GM18858 (cell line): ENCODE results near the gene GAL3ST1.
"Not testable (repeated sequence)": the region's sequence is repeated elsewhere in the genome, so short reads cannot be mapped to it uniquely, and the experiment has no call there.

Experiments used
- ATAC-seq: cut with Tn5 transposase; IDR thresholded peaks from one replicate; pipeline ENCODE4 v1.9.1; 2021; ENCODE audit not compliant: unreplicated experiment

The GAL3ST1 gene

DNA sequence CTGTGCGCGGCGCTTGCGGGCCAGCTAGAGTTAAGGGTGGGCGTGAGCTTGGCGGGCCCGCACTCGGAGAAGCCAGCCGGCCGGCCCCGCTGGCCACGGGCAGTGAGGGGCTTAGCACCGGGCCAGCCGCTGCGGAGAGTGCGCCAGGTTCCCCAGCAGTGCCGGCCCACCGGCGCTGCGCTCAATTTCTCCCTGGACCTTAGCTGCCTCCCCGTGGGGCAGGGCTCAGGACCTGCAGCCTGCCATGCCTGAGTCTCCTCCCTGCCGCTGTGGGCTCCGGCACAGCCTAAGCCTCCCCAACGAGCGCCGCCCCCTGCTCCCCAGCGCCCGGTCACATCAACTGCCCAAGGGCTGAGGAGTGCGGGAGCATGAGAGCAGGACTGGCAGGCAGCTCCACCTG is 22.4 kb upstream of the GAL3ST1 start:
- no peak for ATAC-seq

DNA sequence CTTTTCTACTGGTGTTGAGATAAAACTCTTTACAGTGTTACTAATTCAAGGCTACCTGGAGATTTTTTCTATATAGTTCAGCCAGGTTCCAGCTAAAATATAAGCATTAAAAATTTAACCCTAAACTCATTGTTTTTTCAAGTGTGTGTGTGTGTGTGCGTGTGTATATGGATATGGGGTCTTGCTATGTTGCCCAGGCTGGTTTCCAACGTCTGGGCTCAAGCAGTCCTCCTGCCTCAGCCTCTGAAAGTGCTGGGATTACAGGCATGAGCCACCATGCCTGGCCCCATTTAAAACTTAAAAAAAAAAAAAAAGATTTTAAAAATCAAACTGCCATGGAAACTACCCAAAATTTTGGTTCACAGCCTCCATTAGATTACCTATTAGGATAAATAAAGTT is 21.7 kb upstream of the GAL3ST1 start:
- ATAC-seq, result no peak

DNA sequence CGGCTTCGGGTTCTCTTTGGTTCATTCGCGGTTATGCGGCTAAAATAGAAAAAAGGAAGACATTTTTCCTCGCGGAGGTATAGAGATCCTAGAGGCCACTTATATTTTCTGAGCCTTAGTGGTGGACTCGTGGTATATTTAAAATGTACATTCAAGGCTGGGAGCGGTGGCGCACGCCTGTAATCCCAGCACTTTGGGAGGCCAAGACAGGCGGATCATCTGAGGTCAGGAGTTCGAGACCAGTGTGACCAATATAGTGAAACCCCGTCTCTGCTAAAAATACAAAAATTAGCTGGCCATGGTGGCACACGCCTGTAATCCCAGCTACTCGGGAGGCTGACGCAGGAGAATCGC is 17.9 kb upstream of the GAL3ST1 start:
- ATAC-seq, result not testable (repeated sequence)

DNA sequence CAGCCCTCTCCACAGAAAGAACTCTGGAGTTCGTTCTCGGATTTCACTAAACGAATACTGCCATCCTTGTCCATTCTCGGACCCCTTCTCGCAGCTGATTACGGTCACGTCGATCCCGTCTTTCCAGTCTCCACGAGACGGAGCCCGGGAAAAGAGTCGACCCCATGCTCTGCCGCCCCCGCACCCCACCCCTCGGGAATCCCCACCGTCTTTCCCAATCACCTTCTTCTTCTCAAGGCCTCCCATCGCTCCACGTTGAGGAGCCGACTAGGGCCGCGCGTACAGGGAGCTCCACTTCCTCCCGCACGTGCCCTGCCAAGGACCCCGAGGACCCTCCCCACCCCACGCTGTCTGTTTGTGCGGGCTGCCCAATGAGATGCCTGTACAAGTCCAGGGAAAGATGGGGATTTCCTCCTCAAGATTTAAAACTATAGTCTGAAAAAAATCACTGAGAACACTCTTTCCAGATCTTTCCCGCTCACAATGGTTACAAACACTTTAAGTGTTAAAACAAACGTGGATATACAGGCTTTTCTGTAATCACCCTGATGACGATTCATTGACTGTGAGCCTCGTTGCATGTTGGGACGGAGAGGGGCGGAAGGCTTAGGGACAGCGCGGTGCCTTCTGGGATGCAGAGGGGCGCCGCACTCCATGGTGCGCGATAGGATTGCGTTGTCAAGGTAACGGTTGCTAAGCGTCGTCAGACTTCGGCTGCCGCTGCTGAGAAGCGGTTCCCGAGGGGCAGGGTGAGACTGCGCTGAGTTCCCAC is 17.3 kb upstream of the GAL3ST1 start, which contains the start of gene PES1:
Gene PES1, minus strand, starts transcription at position 323 of the 772 bp plus-strand sequence. Its CDS starts 77 bp downstream, at position 246.
- peak; percentile 88 for ATAC-seq

DNA sequence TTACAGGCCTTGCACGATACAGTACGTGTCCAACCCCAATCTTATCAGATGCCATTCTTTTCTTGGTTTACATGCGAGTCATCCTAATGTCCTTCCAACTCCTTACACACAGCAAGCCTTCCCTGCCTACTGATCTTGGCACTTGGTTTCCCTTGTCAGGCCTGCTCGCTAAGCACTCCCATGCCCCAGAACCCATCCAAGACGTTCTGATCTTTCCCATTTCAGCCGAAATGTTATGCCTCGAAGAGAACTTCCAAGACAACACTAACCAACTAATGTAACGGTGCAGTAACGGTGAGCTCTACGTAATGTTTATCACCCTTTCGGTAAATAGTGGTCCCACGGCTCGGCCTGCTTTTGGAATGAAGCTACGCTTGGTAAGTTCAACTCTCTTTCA is 16.7 kb upstream of the GAL3ST1 start:
- no peak for ATAC-seq

DNA sequence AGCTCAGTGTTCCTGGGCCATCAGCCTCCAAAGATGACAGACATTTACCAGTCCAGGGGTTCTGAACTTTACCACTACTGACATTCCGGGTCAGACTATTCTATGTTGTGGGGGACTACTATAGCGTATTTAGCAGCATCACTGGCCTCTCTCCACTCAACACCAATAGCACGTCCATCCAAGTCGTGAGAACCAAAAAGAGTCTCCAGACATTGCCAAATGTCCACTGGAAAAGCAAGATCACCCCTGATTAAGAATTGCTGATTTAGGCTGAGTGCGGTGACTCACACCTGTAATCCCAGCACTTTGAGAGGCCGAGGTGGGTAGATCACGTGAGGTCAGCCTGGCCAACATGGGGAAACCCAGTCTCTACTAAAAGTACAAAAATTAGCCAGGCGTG is 11.9 kb upstream of the GAL3ST1 start:
- no peak for ATAC-seq

DNA sequence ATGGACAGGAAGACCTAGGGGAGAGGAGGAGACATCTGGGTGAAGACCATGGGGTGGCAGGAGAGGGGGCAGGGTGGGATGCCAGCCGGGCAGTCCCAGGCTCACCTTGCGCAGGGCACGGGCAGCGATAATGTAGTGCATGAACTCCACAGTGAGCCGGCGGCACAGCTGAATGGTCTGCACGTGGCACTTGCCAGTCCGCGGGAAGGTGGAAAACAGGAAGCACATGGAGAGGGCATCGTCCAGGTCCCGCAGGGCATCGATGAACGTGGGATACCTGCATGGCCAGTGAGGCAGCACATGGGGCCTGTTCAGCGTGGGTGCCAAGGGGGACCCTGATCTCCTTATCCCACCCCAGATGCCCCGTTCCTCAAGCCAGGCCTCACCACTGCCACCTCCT is 10.0 kb upstream of the GAL3ST1 start:
- no peak for ATAC-seq

DNA sequence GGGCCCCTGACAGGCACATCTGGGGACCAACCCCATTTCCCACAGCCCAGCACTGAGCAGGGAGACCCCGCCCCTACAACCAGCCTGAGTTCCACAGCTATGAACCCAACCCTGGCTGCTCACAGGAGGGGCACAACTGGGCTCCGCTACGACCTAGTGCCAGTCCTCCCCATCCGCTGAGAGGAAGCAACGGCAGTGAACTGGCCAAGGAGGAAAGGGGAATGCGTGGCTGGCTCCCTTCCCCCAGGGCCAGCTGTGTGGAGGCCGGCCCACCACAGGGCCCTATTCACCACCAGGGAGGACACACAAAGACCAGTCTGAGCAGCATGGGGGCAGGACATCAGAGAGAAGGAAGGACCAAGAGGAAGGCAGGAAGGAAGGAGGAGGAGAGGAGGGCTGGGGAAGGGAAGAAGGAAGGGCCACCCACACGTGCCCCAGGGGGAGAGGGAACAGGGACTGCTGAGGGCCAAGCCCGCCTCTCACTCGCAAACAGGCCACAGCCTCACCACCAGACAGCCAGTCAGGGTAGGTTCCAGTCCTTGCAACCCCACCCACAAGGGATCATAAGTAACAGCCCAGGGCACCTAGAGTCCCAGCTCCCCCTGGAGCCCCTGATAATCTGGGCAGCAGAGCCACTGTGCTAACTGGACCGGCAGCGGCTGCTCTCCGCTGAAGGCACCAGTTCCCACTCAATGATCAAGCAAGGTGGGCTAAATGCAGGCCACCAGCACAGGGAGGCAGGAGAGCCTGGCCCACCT is 8.5 kb upstream of the GAL3ST1 start:
- ATAC-seq, result no peak

DNA sequence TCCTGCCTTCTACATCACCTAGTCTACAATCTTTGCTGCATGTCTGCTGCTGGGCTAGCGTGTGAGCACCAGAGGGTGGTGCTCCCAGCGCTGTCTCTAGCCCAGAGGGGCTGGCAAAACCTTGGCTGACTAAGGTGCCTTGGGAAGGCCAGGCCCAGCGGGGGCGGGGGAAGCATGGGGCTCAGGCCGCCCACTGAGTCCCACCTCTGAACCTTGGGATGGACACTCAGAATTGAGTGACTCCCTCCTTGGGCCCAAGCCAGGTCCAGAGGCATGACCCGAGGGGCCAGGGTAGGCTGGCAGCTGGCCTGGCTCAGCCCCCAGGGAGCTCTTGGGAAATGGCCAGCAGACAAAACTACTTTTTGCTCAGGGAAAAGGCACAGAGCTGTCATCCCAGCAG is 7.6 kb upstream of the GAL3ST1 start:
- no peak for ATAC-seq

DNA sequence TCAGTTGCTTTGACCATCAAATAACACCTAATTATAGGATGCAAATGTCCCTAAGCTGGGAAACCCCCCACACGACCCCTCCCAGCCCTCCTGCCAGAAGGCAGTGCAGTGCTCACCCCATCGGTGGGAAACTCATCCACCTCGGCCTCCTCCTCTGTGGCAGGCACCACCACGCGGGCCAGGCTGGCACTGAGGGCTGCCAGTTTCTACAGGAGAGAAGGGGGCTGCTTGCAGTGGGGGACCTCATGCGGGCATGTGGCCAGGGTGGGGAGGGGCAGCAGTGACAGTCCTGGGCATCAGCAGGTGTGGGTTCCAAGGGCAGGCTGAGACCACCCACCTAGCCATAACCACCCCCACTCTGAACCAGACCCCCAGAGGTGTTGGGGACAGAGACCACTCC is 6.4 kb upstream of the GAL3ST1 start:
- no peak for ATAC-seq

DNA sequence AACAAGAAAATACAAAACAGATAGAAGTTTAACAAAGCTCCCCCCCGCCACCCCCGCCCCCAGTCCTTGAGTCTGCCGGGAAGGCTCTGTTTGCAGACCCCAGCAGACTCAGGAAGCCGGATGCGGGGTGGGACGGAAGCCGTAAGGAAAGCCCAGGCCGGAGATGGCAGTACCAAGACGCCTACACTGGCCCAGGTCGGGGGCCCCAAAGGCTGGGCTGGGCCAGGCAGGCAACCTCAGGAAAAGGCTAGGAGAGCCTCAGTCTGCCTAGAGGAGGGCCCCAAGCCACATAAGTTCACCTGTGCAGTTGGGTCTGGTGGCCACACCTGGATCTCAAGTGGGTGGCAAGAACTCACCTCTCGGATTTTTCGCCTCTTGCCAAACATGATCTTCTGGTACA is 4.0 kb upstream of the GAL3ST1 start:
- no peak for ATAC-seq

DNA sequence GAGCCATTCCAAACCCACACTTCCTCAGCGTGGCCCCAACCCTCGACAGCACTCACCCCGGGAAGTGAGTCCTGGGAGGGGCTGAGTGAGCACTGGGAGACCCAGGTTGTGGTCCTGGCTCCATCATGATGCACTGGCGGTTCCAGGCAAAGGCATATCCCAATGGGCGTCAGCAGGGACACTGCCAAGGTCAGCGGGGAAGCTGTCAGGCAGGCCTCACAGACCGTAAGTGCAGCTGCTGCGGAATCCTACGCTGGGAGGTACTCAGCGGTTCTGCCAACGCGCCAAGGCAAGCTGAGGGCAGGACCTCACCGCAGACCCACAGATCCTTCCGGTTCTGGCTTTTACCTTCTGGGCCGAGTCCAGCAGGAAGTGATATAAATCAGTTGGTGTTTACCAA is 1.4 kb upstream of the GAL3ST1 start:
- ATAC-seq, result no peak

DNA sequence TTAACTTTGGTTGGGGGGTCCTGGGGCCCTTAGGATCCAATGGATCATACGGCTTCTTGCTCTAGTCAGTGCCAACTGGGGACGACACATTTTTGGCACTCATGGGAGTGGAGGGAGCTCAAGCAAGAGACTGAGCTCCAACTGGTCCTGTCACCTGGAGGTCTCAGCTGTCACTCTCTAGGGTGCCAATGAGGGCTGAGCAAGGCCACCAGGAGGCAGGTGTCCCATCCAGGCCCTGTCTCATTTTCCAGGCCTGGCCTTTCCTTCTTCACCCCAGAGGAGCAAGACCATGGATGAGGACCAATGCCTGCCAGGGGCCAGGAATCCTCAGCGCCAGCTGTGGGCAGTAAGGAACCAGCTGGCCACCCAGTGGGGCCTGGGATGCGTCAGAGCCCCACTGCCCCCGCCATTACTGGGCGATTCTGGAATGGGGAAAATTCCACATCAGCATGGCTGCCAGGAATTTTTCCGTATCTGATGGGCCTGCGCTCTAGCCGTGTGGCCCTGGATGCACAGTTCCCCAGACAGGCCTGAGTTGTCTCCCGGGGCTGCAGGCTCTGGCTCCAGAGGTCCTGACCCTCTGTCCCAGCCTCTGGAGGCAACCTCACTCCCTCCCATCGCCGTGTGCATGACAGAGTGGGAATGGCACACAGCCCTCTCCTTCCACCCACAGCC is 669 bp upstream of the GAL3ST1 start:
- no peak for ATAC-seq

DNA sequence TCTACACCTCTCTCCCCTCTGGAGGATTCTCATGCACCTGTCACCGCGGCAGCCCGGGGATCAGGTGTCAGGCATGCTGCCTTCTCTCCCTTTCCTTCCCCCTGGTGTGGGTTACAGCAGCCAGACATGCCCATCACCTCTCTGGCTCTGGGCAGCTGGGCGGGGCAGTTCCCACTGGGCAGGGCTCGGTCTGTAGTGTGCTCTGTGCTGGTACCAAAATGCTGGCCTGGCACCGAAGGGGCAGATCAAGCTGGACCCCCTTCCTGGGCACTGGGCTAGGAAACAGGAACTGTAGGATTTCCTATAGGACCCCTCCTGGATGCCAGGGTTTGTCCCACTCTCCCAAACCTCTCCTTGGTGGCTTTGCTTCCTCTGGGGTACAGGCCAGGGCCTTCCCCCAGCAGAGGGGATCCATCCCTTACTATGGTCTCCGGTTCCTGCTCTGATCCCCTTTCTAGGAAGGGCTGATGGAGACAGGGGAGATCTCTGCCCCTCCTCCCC is 821 bp downstream of the GAL3ST1 start:
- no peak for ATAC-seq

DNA sequence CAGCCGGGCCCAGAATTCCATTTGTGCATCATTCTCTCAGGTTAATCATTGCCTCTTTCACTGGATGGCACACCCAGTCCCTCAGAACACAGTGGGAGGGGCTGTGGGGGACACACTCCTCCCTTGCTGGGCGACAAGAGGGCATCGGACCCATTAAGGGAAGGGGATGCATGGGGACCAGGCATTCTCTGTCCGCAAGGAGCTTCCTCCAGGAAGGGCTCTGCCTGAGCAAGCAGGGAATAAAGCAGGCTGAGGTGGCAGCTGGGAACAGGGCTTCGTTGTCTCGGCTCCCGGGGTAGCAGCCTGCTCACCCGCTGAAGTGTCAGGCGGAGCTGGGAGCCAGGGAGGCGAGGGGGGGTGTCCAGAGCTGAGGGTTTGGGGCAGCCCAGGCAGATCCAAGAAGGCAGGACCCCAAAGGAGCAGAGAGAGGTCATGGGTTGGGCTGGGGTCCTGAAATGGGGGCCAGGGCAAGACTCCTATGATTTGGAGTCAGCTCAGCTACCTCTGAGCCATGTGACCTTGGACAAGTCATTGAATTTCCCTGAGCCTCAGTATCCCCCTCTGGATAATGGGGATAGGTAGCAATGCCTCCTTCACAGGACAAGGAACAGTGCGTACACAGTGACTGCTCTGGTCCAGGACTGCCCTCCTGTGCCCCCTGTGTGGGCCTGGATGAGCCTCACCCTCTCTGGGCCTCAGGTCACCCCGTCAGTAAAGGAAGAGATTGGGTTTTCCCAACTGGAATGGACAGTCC is 1.4 kb downstream of the GAL3ST1 start:
- ATAC-seq, result no peak

DNA sequence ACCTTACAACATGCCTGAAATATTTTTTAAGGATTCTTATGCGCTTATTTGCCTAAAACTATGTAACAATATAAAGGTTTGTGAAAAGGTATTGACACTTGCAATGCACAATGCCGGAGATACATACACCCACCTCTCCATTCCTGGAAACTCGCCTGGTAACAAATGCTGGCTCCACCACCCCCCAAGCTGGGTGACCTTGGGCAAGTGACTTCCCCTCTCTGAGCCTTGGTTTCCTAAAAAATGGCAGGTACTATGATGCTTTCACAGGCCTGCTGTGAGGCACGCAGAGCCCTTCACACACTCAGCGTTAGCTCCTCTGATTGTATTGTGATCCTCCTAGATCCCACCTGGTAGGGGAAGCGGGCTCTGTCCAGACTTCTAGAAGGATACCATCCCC is 2.3 kb downstream of the GAL3ST1 start:
- ATAC-seq, result no peak

DNA sequence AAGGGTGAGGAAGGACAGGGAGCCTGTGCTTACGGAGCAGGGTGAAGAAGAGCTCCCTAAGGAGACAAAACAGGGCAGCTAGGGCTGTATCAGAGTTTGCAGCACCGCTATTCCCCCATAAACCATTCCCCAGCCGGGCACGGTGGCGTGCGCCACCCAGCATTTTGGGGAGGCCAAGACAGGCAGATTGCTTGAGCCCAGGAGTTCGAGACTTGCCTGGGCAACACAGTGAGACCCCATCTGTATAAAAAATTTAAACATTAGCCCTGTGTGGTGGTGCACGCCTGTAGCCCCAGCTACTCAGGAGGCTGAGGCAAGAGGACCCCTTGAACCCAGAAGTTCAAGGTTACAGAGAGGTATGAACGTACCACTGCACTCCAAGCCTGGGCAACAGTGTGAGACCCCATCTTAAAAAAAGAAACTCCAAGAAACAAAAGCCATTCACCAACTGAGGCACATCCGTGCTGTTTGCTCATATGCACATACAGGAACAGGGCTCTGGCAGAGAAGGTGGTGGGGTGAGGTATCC is 4.7 kb downstream of the GAL3ST1 start:
- ATAC-seq, result no peak

DNA sequence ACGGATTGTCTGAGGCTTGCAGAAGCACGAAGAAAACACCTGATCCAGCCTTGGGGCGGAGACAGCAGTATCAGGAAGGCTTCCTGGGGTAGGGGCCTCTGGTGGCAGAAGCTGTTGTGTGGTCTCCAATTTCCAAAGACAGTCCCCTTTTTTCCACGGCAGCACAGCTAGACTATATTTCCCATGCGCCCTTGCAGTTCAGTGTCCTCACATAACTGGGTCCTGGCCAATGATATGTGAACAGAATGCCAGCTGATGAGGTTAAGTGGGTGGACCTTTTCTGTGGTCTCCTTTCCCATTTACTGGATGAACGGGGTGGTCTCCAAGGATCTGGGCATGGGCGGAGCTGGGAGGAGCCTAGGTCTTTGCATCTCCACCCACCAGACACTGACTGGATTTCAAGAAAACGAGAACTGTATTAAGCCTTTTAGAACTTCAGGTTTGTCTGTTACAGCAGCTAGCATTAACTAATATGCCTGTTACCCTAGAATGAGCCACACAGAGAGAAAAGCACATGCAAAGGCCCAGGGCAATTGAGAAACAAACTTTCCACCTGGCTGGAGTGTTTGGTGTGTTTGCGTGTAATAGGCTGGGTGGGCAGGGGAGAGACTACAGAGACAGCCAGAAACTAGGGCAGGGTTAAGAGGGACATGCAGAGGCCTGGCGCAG is 6.2 kb downstream of the GAL3ST1 start:
- no peak for ATAC-seq

DNA sequence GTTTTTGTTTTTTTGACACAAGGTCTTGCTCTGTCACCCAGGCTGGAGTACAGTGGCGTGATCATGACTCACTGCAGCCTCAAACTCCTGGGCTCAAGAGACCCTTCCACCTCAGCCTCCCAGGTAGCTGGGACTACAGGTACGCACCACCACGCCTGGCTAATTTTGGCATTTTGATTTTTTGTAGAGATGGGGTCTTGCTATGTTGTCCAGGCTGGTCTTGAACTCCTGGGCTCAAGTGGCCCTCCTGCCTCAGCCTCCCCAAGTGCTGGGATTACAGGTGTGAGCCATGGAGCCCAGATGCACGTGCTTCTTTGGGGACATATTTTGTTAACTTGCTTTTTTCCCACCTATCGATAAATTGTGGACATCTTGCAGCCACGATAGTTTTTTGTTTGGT is 7.2 kb downstream of the GAL3ST1 start:
- ATAC-seq, result not testable (repeated sequence)

DNA sequence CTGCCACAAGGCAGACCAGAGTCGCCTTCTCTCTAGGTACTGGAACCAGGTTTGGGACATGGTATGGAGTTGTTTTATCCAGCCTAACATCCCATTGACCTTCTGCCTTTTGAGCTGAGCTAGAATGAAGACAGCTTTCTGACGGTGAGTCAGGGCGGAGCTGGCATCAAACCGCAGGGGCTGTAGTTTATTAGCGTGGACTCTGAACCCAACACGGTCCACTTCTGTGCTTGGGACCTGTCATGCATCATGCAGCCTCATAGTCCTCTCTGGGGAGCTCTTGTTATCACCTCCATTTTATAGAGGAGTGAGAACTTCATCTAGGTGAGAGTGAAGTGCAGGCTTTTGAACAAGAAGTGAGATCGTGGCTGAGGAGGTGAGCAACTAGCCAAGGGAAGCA is 8.3 kb downstream of the GAL3ST1 start:
- no peak for ATAC-seq
